Activated naive CD8-positive, alpha-beta T cell treated with anti-CD3 and anti-CD28 coated beads for 36 hours (primary cell): ENCODE data around the gene RPUSD3. TPM values are rescaled to one million over a fixed set of nuclear protein-coding genes. Genes with fewer than 3 reads are reported as not detected.

Source experiments
- DNase-seq: peaks from one replicate; pipeline ENCODE4 v3.0.0; 2021
- H3K27ac Mint-ChIP-seq: one replicate; pipeline ENCODE4 v1.8.0; 2022; ENCODE audit warnings: mild to moderate bottlenecking, moderate library complexity, mixed read lengths
- H3K27me3 Mint-ChIP-seq: one replicate; pipeline ENCODE4 v1.8.0; 2022; ENCODE audit warnings: mild to moderate bottlenecking, mixed read lengths
- H3K36me3 Mint-ChIP-seq: one replicate; pipeline ENCODE4 v1.8.0; 2021; ENCODE audit warnings: mild to moderate bottlenecking, mixed read lengths
- H3K4me1 Mint-ChIP-seq: one replicate; pipeline ENCODE4 v1.8.0; 2021; ENCODE audit warnings: mixed read lengths
- H3K4me3 Mint-ChIP-seq: one replicate; pipeline ENCODE4 v1.8.0; 2022; ENCODE audit warnings: mild to moderate bottlenecking, moderate library complexity, mixed read lengths
- H3K9me3 Mint-ChIP-seq: one replicate; pipeline ENCODE4 v1.8.0; 2022; ENCODE audit warnings: mixed read lengths
- total RNA-seq, 2 experiments: library from RNA; stranded (reverse); gene quantifications; one replicate each; pipeline ENCODE4 v1.2.3, GENCODE V29; 2021

The RPUSD3 gene
- total RNA-seq, 2 experiments from 2014 or later = 69.2 to 71.2 TPM

DNA sequence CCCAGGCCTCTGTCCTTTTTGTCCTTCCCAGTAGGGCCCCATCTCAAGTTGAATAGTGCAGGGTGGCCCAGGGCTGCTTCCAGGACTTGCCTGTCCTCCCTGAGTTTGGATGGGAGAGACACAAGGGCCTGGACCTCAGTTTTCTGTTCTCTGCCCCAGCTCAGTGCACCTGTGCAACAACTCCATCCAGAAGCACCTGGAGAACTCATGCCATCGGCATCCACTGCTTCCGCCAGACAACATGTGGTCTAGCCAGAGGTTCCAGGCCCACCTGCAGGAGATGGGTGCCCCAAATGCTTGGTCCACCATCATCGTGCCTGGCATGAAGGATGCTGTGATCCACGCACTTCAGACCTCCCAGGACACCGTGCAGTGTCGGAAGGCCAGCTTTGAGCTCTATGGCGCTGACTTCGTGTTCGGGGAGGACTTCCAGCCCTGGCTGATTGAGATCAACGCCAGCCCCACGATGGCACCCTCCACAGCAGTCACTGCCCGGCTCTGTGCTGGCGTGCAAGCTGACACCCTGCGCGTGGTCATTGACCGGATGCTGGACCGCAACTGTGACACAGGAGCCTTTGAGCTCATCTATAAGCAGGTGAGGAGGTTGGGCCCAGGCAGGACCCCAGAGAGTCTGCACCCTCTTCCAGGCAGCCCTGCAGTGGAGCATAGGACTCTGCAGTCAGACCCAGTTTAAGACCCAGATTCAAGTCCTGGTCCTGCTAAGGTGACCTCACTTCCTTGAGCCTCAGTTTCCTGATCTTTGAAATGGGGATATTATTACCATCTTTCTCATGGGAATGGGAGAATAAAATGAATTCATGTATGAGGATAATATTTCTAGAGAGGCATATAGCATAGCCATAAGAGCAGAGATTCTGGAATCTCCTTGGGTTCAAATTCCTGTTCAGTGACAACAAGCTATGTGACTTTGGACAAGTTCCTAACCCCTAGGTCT is 14.7 kb downstream of the RPUSD3 start:
- no peaks in the 10 kb centered on the region for H3K9me3 Mint-ChIP-seq
- H3K27me3 Mint-ChIP-seq = no peaks in the 10 kb centered on the region
- H3K27ac Mint-ChIP-seq = no peak overlapping the region
- DNase-seq = no peak
- peaks cover 5% of the 10 kb centered on the region for H3K4me1 Mint-ChIP-seq
- no peak overlapping the region for H3K4me3 Mint-ChIP-seq
- peaks cover 5% of the 10 kb centered on the region for H3K36me3 Mint-ChIP-seq

DNA sequence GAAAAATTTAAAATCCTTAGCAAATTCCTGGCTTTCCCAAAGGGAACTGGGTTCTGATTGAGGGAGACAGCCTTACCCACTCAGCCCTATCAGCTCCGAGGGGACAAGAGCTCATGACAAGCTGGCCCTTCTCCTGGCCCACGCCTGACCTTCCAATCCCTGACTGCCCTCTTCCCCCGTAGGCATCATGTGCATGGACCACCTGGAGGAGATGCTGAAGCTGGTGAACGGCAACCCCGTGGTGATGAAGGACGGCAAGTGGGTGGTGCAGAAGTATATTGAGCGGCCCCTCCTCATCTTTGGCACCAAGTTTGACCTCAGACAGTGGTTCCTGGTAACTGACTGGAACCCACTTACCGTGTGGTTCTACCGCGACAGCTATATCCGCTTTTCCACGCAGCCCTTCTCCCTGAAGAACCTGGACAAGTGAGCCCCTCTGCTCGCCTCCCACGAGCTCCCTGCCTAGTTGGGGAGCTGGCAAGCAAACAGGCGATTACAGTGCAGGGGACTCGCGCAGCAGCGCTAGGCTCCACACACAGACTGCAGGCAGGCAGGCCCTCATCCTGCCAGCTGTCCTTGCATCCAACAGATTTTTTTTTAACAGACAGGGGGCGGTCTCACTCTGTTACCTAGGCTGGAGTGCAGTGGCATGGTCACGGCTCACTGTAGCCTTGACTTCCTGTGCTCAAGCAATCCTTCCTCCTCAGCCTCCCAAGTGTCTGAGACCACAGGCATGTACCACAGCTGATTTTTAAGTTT is 16.8 kb downstream of the RPUSD3 start:
- H3K9me3 Mint-ChIP-seq = no peaks in the 10 kb centered on the region
- peak; percentile 30 for DNase-seq
- peaks cover 5% of the 10 kb centered on the region for H3K36me3 Mint-ChIP-seq
- H3K4me3 Mint-ChIP-seq = no peak overlapping the region
- H3K4me1 Mint-ChIP-seq = peaks cover 5% of the 10 kb centered on the region
- no peaks in the 10 kb centered on the region for H3K27me3 Mint-ChIP-seq
- no peak overlapping the region for H3K27ac Mint-ChIP-seq

DNA sequence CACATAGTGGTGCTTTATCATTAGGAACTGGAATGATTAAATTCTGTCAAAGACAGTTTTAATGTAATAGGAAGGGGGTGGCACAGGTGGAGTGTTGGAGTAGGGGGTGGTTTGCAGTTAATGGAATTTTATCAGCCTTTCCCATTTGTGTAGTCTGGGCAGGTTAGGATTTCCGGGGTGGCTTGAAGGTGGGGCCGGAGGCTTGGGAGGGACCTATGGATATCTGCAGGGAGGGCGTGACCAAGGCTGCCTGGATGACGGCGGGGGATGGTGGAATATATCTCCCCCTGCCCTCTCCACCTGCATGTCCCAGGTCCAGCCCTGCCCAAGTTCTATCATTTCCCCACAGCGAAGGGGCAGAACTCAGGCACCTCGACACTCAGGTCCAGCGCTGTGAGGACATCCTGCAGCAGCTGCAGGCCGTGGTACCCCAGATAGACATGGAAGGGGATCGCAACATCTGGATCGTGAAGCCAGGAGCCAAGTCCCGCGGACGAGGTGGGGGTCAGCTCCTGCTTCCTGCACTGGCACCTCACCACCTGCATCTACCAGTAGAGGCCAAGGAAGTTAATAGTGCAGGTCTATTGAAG is 18.3 kb downstream of the RPUSD3 start:
- H3K4me1 Mint-ChIP-seq = no peaks in the 10 kb centered on the region
- no peaks in the 10 kb centered on the region for H3K27me3 Mint-ChIP-seq
- no peaks in the 10 kb centered on the region for H3K9me3 Mint-ChIP-seq
- DNase-seq = no peak
- H3K36me3 Mint-ChIP-seq = peaks cover 2% of the 10 kb centered on the region
- no peak overlapping the region for H3K4me3 Mint-ChIP-seq
- H3K27ac Mint-ChIP-seq = no peak overlapping the region

DNA sequence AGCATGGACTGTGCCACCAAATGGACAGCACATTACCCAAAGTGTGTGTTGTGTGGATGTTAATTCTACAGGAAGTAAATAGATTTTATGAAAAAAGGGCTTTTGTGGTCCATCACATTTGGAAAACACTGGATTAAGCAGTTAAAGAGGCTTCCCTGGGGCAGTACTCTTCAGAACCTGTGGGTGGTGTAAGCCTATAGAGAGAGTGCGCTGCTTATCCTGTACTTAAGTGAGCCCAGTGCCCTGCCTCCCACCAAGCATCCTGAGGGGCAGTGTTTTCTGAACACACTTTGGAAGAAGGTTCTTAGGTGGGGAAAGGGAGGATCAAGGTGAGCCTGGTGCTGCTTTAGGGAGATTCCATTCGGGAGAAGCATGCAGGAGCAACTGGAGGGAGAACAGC is 22.9 kb downstream of the RPUSD3 start:
- H3K27ac Mint-ChIP-seq = no peak overlapping the region
- no peaks in the 10 kb centered on the region for H3K9me3 Mint-ChIP-seq
- H3K4me3 Mint-ChIP-seq = no peak overlapping the region
- DNase-seq = no peak
- peaks cover 2% of the 10 kb centered on the region for H3K36me3 Mint-ChIP-seq
- no peaks in the 10 kb centered on the region for H3K4me1 Mint-ChIP-seq
- no peaks in the 10 kb centered on the region for H3K27me3 Mint-ChIP-seq

DNA sequence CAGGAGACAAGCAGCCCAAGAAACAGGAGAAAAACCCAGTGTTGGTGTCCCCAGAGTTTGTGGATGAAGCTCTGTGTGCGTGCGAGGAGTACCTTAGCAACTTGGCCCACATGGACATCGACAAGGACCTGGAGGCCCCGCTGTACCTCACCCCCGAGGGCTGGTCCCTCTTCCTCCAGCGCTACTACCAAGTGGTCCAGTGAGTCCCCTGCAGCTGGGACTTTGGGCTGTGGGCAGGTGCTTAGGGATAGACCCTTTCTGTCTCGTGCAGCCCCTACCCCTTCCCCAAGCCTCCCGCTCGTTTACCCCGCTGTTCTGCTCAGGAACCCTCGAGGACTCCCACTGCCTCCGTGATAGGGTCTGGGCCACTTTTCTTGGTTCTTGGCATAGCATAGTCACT is 23.3 kb downstream of the RPUSD3 start:
- Mint-ChIP-seq H3K27me3 (no peaks in the 10 kb centered on the region), H3K4me3 (no peak overlapping the region), H3K36me3 (peaks cover 2% of the 10 kb centered on the region), H3K27ac (no peak overlapping the region), H3K9me3 (no peaks in the 10 kb centered on the region), H3K4me1 (no peaks in the 10 kb centered on the region)
- no peak for DNase-seq

- H3K4me1 Mint-ChIP-seq = no peaks in the 10 kb centered on the region
These were observed 25.0 kb downstream of the RPUSD3 start for GRCh38 chr3:9818666-9819335.

DNA sequence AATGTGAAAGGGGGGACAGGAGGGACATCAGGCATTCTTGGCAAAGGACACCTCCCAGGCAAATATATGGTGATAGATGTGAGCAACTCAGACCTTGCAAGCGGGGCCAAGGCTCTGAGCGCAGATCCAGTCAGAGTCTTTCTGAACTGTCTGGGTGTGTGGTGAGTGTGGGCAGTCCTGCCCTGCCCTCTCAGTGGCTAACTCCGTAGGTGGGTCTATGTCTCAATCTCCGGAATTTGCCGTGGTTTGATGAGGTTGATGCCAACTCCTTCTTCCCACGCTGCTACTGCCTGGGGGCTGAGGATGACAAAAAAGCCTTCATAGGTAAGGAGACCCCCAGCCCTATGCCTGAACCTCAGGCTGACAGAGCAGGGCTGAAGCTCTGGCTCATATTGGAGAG is 26.4 kb downstream of the RPUSD3 start:
- H3K4me3 Mint-ChIP-seq = no peak overlapping the region
- no peaks in the 10 kb centered on the region for H3K27me3 Mint-ChIP-seq
- no peaks in the 10 kb centered on the region for H3K9me3 Mint-ChIP-seq
- no peaks in the 10 kb centered on the region for H3K4me1 Mint-ChIP-seq
- H3K36me3 Mint-ChIP-seq = peaks cover 2% of the 10 kb centered on the region
- no peak overlapping the region for H3K27ac Mint-ChIP-seq
- no peak for DNase-seq

More at GRCh38 chr3:9818666-9819335, 25.0 kb downstream of the RPUSD3 start:
- Mint-ChIP-seq H3K4me3 (no peak overlapping the region), H3K27ac (no peak overlapping the region), H3K9me3 (no peaks in the 10 kb centered on the region), H3K27me3 (no peaks in the 10 kb centered on the region), H3K36me3 (peaks cover 2% of the 10 kb centered on the region)
- DNase-seq = no peak

DNA sequence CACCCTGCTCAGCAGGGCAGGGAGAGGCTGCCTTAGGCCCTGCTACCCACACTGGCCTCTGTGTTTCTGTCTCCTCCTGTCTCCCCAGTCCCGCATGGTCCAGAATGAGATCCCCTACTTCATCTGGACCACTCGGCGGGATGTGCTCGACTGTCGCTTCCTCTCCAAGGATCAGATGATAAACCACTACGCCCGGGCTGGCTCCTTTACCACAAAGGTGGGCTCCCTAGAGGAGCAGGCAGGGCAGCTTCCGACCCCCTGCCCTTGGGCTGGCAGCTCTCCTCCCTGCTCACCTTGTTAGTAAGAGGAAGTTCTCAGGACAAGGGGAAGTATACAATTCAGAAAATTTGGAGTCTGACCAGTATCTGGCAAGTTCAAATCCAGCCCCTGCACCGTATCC is 27.8 kb downstream of the RPUSD3 start:
- Mint-ChIP-seq H3K27ac (no peak overlapping the region), H3K27me3 (no peaks in the 10 kb centered on the region), H3K4me3 (no peak overlapping the region), H3K4me1 (no peaks in the 10 kb centered on the region), H3K36me3 (peaks cover 9% of the 10 kb centered on the region), H3K9me3 (no peaks in the 10 kb centered on the region)
- no peak for DNase-seq

DNA sequence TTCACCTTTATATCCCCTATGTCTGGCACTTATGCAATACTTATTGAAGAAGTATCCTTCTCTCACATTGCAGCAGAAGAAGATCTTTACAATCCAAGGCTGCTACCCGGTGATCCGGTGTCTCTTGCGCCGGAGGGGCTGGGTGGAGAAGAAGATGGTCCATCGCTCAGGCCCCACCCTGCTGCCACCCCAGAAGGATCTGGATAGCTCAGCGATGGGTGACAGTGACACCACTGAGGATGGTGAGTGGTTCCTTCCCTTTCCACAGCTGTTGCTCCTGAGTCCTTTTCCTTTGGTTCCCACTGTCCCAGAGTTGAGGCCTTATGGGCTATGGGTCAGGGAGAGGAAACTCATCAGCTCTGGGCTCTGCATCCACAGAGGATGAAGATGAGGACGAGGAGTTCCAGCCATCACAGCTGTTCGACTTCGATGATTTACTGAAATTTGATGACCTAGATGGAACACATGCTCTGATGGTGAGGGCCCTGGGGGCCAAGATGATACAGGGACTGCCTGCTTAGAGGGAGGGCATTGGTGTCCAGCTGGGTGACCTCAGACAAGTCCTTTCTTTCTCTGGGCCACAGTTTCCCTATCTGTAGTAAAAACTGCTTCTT is 30.8 kb downstream of the RPUSD3 start:
- peaks cover 21% of the 10 kb centered on the region for H3K36me3 Mint-ChIP-seq
- H3K27ac Mint-ChIP-seq = no peak overlapping the region
- H3K4me3 Mint-ChIP-seq = no peak overlapping the region
- no peak for DNase-seq
- peaks cover 23% of the 10 kb centered on the region for H3K4me1 Mint-ChIP-seq
- no peaks in the 10 kb centered on the region for H3K9me3 Mint-ChIP-seq
- no peaks in the 10 kb centered on the region for H3K27me3 Mint-ChIP-seq

GRCh38 chr3:9810846-9811245 is 33.0 kb downstream of the RPUSD3 start:
- H3K9me3 Mint-ChIP-seq = no peaks in the 10 kb centered on the region
- peak overlapping the region; percentile 61 for H3K4me3 Mint-ChIP-seq
- H3K4me1 Mint-ChIP-seq = peaks cover 31% of the 10 kb centered on the region
- peaks cover 27% of the 10 kb centered on the region for H3K36me3 Mint-ChIP-seq
- H3K27me3 Mint-ChIP-seq = no peaks in the 10 kb centered on the region
- no peak for DNase-seq
- peak overlapping the region; percentile 36 for H3K27ac Mint-ChIP-seq

GRCh38 chr3:9810433-9810770 is 33.4 kb downstream of the RPUSD3 start:
- H3K27ac Mint-ChIP-seq = peak overlapping the region; percentile 34
- H3K36me3 Mint-ChIP-seq = peaks cover 27% of the 10 kb centered on the region
- H3K9me3 Mint-ChIP-seq = no peaks in the 10 kb centered on the region
- H3K4me3 Mint-ChIP-seq = peak overlapping the region; percentile 61
- no peaks in the 10 kb centered on the region for H3K27me3 Mint-ChIP-seq
- DNase-seq = no peak
- peaks cover 31% of the 10 kb centered on the region for H3K4me1 Mint-ChIP-seq

DNA sequence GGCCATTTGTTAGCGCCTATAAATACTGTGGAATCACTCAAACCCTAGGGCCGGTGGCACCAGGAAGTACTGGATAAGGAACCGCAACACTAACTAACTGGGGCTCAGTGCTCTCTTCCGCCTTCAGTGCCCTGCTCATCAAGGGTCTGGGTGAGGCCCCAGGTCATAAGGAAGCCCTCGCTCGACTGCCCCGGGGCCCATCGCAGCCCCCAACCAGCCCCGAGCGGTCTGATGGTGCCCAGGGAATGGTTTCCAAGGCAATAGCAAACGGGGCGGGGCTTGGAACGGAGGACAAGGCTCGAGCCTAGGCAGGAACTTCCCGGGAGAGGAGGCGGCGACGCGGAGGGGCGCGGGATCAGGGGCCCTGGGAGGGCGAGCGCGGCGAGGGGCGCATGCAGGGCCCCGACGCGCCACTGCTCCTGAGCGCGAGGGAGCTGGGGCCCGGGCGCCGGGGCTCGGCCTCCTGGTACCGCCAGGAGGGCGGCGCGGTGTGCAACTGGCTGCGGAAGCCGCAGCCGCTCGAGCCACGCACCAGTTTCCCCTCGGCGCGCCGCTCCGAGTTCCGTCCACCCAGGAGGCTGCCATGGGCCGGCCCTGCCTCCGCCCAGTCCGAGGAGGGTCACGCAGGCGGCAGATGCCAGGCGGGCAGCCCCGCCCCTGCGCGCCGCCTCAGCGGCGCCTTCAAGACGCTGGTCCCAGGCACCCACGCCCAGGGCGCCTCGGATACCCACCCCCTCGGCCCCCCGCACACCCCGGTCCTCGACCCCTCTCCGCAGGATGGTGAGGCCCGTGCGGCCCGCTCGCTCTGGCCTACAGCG is 34.0 kb downstream of the RPUSD3 start, which contains the start of gene TTLL3:
Gene TTLL3 (plus strand): TSS at position 648 of the 818 bp plus-strand sequence. CDS start 400 bp downstream, outside the sequence.
- no peaks in the 10 kb centered on the region for H3K27me3 Mint-ChIP-seq
- peak; percentile 49 for DNase-seq
- no peaks in the 10 kb centered on the region for H3K9me3 Mint-ChIP-seq
- peak within 1 kb of the TSS; percentile 84 for H3K4me3 Mint-ChIP-seq
- peaks cover 31% of the 10 kb centered on the region for H3K4me1 Mint-ChIP-seq
- peaks cover 27% of the 10 kb centered on the region for H3K36me3 Mint-ChIP-seq
- H3K27ac Mint-ChIP-seq = peak within 1 kb of the TSS; percentile 91

- peaks cover 27% of the 10 kb centered on the region for H3K36me3 Mint-ChIP-seq
- peak overlapping the region; percentile 91 for H3K27ac Mint-ChIP-seq
- H3K4me1 Mint-ChIP-seq = peaks cover 31% of the 10 kb centered on the region
- peak overlapping the region; percentile 84 for H3K4me3 Mint-ChIP-seq
- peak; percentile 13 for DNase-seq
- no peaks in the 10 kb centered on the region for H3K27me3 Mint-ChIP-seq
- no peaks in the 10 kb centered on the region for H3K9me3 Mint-ChIP-seq
These were observed 34.6 kb downstream of the RPUSD3 start for GRCh38 chr3:9809239-9809614.
